ENCODE results near the gene AP4S1. TPM values are rescaled to one million over a fixed set of nuclear protein-coding genes. Genes with fewer than 3 reads are reported as not detected.

Gene AP4S1
- total and polyA plus RNA-seq, 10 donors: 6.4 to 22.9 (median 13.2) TPM

- WGBS, 5 donors: 82 to 89% (median 85%) methylated on average over 2 of the region's 2 CpGs
- no peak for TF ChIP-seq CTCF (IDR thresholded peaks at IDR 0.05 in 8 of 11, conservative IDR thresholded peaks at IDR 0.05 in 3 of 11)
- no peak for TF ChIP-seq POLR2A (IDR thresholded peaks at IDR 0.05)
- no peak for TF ChIP-seq POLR2AphosphoS5 (IDR thresholded peaks at IDR 0.05)
- H3K36me3 ChIP-seq: peaks cover 0 to 100% (median 87%) of the 10 kb centered on the region in 6 donors
- no peaks in the 10 kb centered on the region for H3K27me3 ChIP-seq (replicated peaks in 1 of 7)
- no peak overlapping the region for H3K27ac ChIP-seq
- no peaks in the 10 kb centered on the region for H3K4me1 ChIP-seq
- H3K4me3 ChIP-seq: no peak overlapping the region
- DNase-seq: no peak
- H3K9me3 ChIP-seq: no peaks in the 10 kb centered on the region
- intact Hi-C loops (cut with DNase I; ENCODE audit: low total_unique reads): no loop called here
Measured at GRCh38 chr14:31138301-31138700, 112.9 kb downstream of the AP4S1 start.

GRCh38 chr14:31139301-31139847 lies 113.9 kb downstream of the AP4S1 start:
- H3K27me3 ChIP-seq (replicated peaks in 1 of 7): no peaks in the 10 kb centered on the region
- H3K9me3 ChIP-seq: no peaks in the 10 kb centered on the region
- 94 to 99% (median 96%) methylated on average over 4 of the region's 4 CpGs for WGBS, 5 donors
- peaks cover 0 to 100% (median 92%) of the 10 kb centered on the region in 6 donors for H3K36me3 ChIP-seq
- DNase-seq: no peak
- H3K4me3 ChIP-seq: no peak overlapping the region
- H3K4me1 ChIP-seq: no peaks in the 10 kb centered on the region
- TF ChIP-seq POLR2A (IDR thresholded peaks at IDR 0.05) (no peak), POLR2AphosphoS5 (IDR thresholded peaks at IDR 0.05) (no peak), CTCF (IDR thresholded peaks at IDR 0.05 in 8 of 11, conservative IDR thresholded peaks at IDR 0.05 in 3 of 11) (no peak)
- intact Hi-C loops (cut with DNase I; ENCODE audit: low total_unique reads): no loop called here
- no peak overlapping the region for H3K27ac ChIP-seq

- Histone ChIP-seq H3K27me3 (replicated peaks in 1 of 7) (no peaks in the 10 kb centered on the region), H3K27ac (no peak overlapping the region), H3K36me3 (peaks cover 2 to 100% (median 91%) of the 10 kb centered on the region in 6 donors), H3K4me1 (no peaks in the 10 kb centered on the region), H3K4me3 (no peak overlapping the region), H3K9me3 (no peaks in the 10 kb centered on the region)
- 93 to 97% (median 95%) methylated on average over 11 of the region's 11 CpGs for WGBS, 5 donors
- no peak for TF ChIP-seq POLR2A (IDR thresholded peaks at IDR 0.05)
- TF ChIP-seq POLR2AphosphoS5 (IDR thresholded peaks at IDR 0.05): no peak
- TF ChIP-seq CTCF (IDR thresholded peaks at IDR 0.05 in 8 of 11, conservative IDR thresholded peaks at IDR 0.05 in 3 of 11): no peak
- intact Hi-C loops (cut with DNase I; ENCODE audit: low total_unique reads): no loop called here
- no peak for DNase-seq
Measured at GRCh38 chr14:31142455-31143087, 117.1 kb downstream of the AP4S1 start.

Small RNA genes lying within 50 kb of the gene (microRNA-seq; reads per million reads assigned to microRNA genes)
- 13.3 to 25.9 (median 16.6) reads per million in 3 donors for gene MIR624

Small RNA genes lying within 50 kb of the gene (small RNA-seq; reads per million reads assigned to genes)
- 0 reads per million in 4 donors for gene MIR624
- gene RNU6-541P: 0 reads per million in 4 donors

Other genes starting within 250 kb of the AP4S1 start
- gene COCH, start 151.1 kb upstream of the AP4S1 start, total RNA-seq: 1 to 10 TPM; 1.0 to 7.0 (median 2.2) TPM
- 1 to 10 TPM; 1.2 to 2.5 (median 1.5) TPM for gene COCH, start 151.1 kb upstream of the AP4S1 start, polyA plus RNA-seq
- 10 to 100 TPM; 32.8 to 50.1 (median 39.1) TPM for gene STRN3, start 730 bp downstream of the AP4S1 start, total RNA-seq
- 10 to 100 TPM in 1 of 3 donors, 1 to 10 TPM in 2; 7.6 to 11.3 (median 9.7) TPM for gene STRN3, start 730 bp downstream of the AP4S1 start, polyA plus RNA-seq
- gene HECTD1, start 182.1 kb downstream of the AP4S1 start, total RNA-seq: 100 to 1,000 TPM; 133 to 176 (median 160) TPM
- gene HECTD1, start 182.1 kb downstream of the AP4S1 start, polyA plus RNA-seq: 10 to 100 TPM; 27.6 to 31.4 (median 28.6) TPM